ENCODE measurements around the gene SLC8A2.

The SLC8A2 gene

GRCh38 chr19:47435883-47436417, 35.7 kb downstream of the SLC8A2 start:
- intact Hi-C loops (cut with DNase I; ENCODE audit: low total_unique reads): loop anchor here (2.0 to 5.0 kb wide), 2 partner anchors 79 to 261 kb away; partner anchors contain the start of gene NAPA
- DNase-seq: no peak
- Histone ChIP-seq H3K36me3 (no peaks in the 10 kb centered on the region), H3K27me3 (peaks cover 0 to 49% of the 10 kb centered on the region in 2 donors), H3K4me3 (no peak overlapping the region), H3K27ac (no peak overlapping the region), H3K4me1 (peaks cover 0 to 12% (median 0%) of the 10 kb centered on the region in 4 donors), H3K9me3 (no peaks in the 10 kb centered on the region)
- TF ChIP-seq, protein P1, sequence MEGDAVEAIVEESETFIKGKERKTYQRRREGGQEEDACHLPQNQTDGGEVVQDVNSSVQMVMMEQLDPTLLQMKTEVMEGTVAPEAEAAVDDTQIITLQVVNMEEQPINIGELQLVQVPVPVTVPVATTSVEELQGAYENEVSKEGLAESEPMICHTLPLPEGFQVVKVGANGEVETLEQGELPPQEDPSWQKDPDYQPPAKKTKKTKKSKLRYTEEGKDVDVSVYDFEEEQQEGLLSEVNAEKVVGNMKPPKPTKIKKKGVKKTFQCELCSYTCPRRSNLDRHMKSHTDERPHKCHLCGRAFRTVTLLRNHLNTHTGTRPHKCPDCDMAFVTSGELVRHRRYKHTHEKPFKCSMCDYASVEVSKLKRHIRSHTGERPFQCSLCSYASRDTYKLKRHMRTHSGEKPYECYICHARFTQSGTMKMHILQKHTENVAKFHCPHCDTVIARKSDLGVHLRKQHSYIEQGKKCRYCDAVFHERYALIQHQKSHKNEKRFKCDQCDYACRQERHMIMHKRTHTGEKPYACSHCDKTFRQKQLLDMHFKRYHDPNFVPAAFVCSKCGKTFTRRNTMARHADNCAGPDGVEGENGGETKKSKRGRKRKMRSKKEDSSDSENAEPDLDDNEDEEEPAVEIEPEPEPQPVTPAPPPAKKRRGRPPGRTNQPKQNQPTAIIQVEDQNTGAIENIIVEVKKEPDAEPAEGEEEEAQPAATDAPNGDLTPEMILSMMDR (IDR thresholded peaks at IDR 0.05): no peak

DNA sequence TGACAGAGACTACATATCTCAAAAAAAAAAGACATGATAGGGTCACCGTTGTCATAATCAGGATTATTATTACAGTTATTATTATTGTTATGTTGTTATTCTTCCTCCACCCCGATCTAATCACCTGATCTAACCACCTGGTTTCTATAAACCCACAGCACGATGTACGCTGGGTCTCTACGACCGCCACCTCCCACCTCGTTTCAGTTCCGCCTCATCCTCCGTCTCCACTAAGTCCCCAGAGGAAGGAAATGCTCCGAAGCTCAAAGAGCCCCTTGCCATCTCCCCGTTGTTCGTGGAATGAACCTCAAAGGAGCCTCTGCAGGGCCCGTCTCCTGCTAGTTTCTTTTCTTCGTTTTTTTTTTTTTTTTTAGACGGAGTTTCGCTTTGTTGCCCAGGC, 36.5 kb downstream of the SLC8A2 start:
- H3K4me3 ChIP-seq: no peak overlapping the region
- intact Hi-C loops (cut with DNase I; ENCODE audit: low total_unique reads): loop anchor here (5.0 kb wide), 1 partner anchor 262 kb away; no protein-coding TSS in a partner anchor
- peaks cover 0 to 54% of the 10 kb centered on the region in 2 donors for H3K27me3 ChIP-seq
- no peaks in the 10 kb centered on the region for H3K9me3 ChIP-seq
- TF ChIP-seq, protein P1 (IDR thresholded peaks at IDR 0.05): no peak
- no peak overlapping the region for H3K27ac ChIP-seq
- no peak for DNase-seq
- peaks cover 0 to 17% (median 4%) of the 10 kb centered on the region in 4 donors for H3K4me1 ChIP-seq
- H3K36me3 ChIP-seq: no peaks in the 10 kb centered on the region

- no peaks in the 10 kb centered on the region for H3K36me3 ChIP-seq
- H3K27ac ChIP-seq: no peak overlapping the region
- TF ChIP-seq, protein P1 (IDR thresholded peaks at IDR 0.05): no peak
- intact Hi-C loops (cut with DNase I; ENCODE audit: low total_unique reads): no loop called here
- H3K4me1 ChIP-seq: peaks cover 0 to 22% (median 9%) of the 10 kb centered on the region in 4 donors
- H3K4me3 ChIP-seq: no peak overlapping the region
- H3K9me3 ChIP-seq: no peaks in the 10 kb centered on the region
- no peak for DNase-seq
- peaks cover 0 to 65% of the 10 kb centered on the region in 2 donors for H3K27me3 ChIP-seq
These were observed 37.6 kb downstream of the SLC8A2 start for GRCh38 chr19:47434088-47434487.

DNA sequence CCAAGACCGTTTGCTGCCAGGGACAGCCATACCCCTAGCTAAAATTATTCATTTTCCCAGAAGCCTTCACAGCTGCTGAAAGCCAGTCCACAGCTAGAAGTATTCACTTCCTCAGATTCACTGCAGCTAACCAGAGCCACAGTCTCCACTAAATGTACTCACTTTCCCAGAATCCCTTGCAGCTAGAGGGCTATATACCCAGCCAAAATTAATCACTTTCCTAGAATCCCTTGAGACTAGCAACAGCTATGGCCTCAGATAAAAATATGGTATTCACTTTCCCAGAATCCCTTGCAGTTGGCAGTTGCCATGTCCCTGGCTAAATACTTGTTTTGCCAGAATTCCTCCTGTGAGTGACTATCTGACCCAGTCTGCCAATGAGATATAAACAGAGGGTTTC, 38.6 kb downstream of the SLC8A2 start:
- Histone ChIP-seq H3K36me3 (no peaks in the 10 kb centered on the region), H3K27ac (no peak overlapping the region), H3K9me3 (no peaks in the 10 kb centered on the region), H3K27me3 (peaks cover 0 to 69% of the 10 kb centered on the region in 2 donors), H3K4me1 (peaks cover 0 to 31% (median 17%) of the 10 kb centered on the region in 4 donors), H3K4me3 (no peak overlapping the region)
- TF ChIP-seq, protein P1 (IDR thresholded peaks at IDR 0.05): no peak
- intact Hi-C loops (cut with DNase I; ENCODE audit: low total_unique reads): no loop called here
- DNase-seq: no peak

GRCh38 chr19:47432499-47432898, 39.2 kb downstream of the SLC8A2 start:
- H3K36me3 ChIP-seq: no peaks in the 10 kb centered on the region
- TF ChIP-seq, protein P1 (IDR thresholded peaks at IDR 0.05): no peak
- peaks cover 0 to 37% (median 23%) of the 10 kb centered on the region in 4 donors for H3K4me1 ChIP-seq
- H3K27me3 ChIP-seq: peaks cover 0 to 68% of the 10 kb centered on the region in 2 donors
- DNase-seq: no peak
- H3K4me3 ChIP-seq: no peak overlapping the region
- no peaks in the 10 kb centered on the region for H3K9me3 ChIP-seq
- intact Hi-C loops (cut with DNase I; ENCODE audit: low total_unique reads): no loop called here
- H3K27ac ChIP-seq: no peak overlapping the region
